ENCODE data around the gene SND1.

SND1 gene

GRCh38 chr7:127884066-127884559 is 232.1 kb downstream of the SND1 start:
- TF ChIP-seq TEAD4 (IDR thresholded peaks at IDR 0.05) (no peak), NFIC (IDR thresholded peaks at IDR 0.05) (no peak), EGR1 (IDR thresholded peaks at IDR 0.05) (no peak), ZBTB7A (IDR thresholded peaks at IDR 0.05; ENCODE audit: low read depth) (no peak), TAF1 (IDR thresholded peaks at IDR 0.05; ENCODE audit: low read depth) (no peak), EP300 (IDR thresholded peaks at IDR 0.05; ENCODE audit: borderline replicate concordance) (no peak), RAD21 (IDR thresholded peaks at IDR 0.05; ENCODE audit: low read depth) (no peak), CREB1 (IDR thresholded peaks at IDR 0.05; ENCODE audit: low read depth) (no peak), FOXM1 (IDR thresholded peaks at IDR 0.05; ENCODE audit: borderline replicate concordance, low read depth) (no peak), MAX (IDR thresholded peaks at IDR 0.05) (no peak), YY1 (IDR thresholded peaks at IDR 0.05; ENCODE audit: low read depth) (no peak), TCF12 (IDR thresholded peaks at IDR 0.05; ENCODE audit: low read depth) (no peak), REST (IDR thresholded peaks at IDR 0.05; ENCODE audit: low read depth) (no peak), CEBPB (IDR thresholded peaks at IDR 0.05) (no peak)
- TF ChIP-seq, protein P1, sequence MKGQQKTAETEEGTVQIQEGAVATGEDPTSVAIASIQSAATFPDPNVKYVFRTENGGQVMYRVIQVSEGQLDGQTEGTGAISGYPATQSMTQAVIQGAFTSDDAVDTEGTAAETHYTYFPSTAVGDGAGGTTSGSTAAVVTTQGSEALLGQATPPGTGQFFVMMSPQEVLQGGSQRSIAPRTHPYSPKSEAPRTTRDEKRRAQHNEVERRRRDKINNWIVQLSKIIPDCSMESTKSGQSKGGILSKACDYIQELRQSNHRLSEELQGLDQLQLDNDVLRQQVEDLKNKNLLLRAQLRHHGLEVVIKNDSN (IDR thresholded peaks at IDR 0.05), result no peak

GRCh38 chr7:127885222-127885772 is 233.3 kb downstream of the SND1 start:
- no peak for TF ChIP-seq RAD21 (IDR thresholded peaks at IDR 0.05; ENCODE audit: low read depth)
- TF ChIP-seq, protein P1 (IDR thresholded peaks at IDR 0.05), result no peak
- TF ChIP-seq MAX (IDR thresholded peaks at IDR 0.05), result no peak
- no peak for TF ChIP-seq ZBTB7A (IDR thresholded peaks at IDR 0.05; ENCODE audit: low read depth)
- TF ChIP-seq TCF12 (IDR thresholded peaks at IDR 0.05; ENCODE audit: low read depth), result no peak
- TF ChIP-seq CREB1 (IDR thresholded peaks at IDR 0.05; ENCODE audit: low read depth), result no peak
- TF ChIP-seq REST (IDR thresholded peaks at IDR 0.05; ENCODE audit: low read depth), result no peak
- TF ChIP-seq CEBPB (IDR thresholded peaks at IDR 0.05), result no peak
- no peak for TF ChIP-seq YY1 (IDR thresholded peaks at IDR 0.05; ENCODE audit: low read depth)
- no peak for TF ChIP-seq TEAD4 (IDR thresholded peaks at IDR 0.05)
- no peak for TF ChIP-seq TAF1 (IDR thresholded peaks at IDR 0.05; ENCODE audit: low read depth)
- TF ChIP-seq NFIC (IDR thresholded peaks at IDR 0.05), result no peak
- TF ChIP-seq EGR1 (IDR thresholded peaks at IDR 0.05), result no peak
- TF ChIP-seq FOXM1 (IDR thresholded peaks at IDR 0.05; ENCODE audit: borderline replicate concordance, low read depth), result no peak
- TF ChIP-seq EP300 (IDR thresholded peaks at IDR 0.05; ENCODE audit: borderline replicate concordance), result no peak

DNA sequence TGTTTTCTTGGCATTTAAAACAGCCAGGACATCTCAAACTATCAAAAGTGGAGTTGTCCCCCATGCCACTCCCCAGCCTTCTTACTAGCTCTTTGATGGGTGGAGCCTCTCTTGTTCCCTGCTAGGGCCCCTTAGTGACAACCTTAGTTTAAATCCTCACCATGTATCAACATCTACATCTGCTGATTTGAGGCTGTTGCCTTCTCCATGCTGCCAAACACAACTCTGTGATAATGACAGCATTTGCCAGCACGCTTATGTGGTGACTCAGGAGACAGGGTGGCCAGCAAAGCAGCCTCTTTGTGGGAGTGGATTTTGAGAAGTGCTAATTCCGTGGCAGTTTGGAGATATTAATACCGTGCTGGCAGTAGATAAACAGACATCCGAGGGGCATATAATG is 233.8 kb downstream of the SND1 start:
- TF ChIP-seq TCF12 (IDR thresholded peaks at IDR 0.05; ENCODE audit: low read depth) (no peak), TAF1 (IDR thresholded peaks at IDR 0.05; ENCODE audit: low read depth) (no peak)

DNA sequence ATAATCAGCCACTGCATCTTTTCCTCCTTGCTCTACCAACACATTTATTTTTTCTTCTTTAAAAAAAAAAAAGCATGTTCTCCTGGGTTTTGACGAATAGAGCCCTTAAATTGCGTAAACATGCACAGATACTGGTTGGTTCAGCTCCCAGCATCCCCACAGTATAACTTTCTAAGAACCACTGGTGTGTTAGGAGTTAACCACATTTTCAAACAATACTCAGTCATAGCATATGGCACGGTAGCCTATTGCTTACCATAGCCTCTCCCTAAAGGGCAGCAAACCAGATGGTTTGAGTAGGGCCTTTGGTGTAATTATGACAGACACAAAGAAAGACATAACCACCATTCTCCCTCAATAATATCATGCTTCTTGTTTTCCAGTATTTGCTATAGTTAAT is 234.3 kb downstream of the SND1 start:
- no peak for TF ChIP-seq CREB1 (IDR thresholded peaks at IDR 0.05; ENCODE audit: low read depth)
- no peak for TF ChIP-seq REST (IDR thresholded peaks at IDR 0.05; ENCODE audit: low read depth)
- no peak for TF ChIP-seq FOXM1 (IDR thresholded peaks at IDR 0.05; ENCODE audit: borderline replicate concordance, low read depth)

GRCh38 chr7:127887096-127887495 is 235.1 kb downstream of the SND1 start:
- no peak for TF ChIP-seq TAF1 (IDR thresholded peaks at IDR 0.05; ENCODE audit: low read depth)
- TF ChIP-seq, protein P1 (IDR thresholded peaks at IDR 0.05), result no peak
- TF ChIP-seq YY1 (IDR thresholded peaks at IDR 0.05; ENCODE audit: low read depth), result no peak
- TF ChIP-seq MAX (IDR thresholded peaks at IDR 0.05), result no peak
- no peak for TF ChIP-seq ZBTB7A (IDR thresholded peaks at IDR 0.05; ENCODE audit: low read depth)
- no peak for TF ChIP-seq NFIC (IDR thresholded peaks at IDR 0.05)
- no peak for TF ChIP-seq CEBPB (IDR thresholded peaks at IDR 0.05)
- TF ChIP-seq REST (IDR thresholded peaks at IDR 0.05; ENCODE audit: low read depth), result no peak
- no peak for TF ChIP-seq TCF12 (IDR thresholded peaks at IDR 0.05; ENCODE audit: low read depth)
- TF ChIP-seq FOXM1 (IDR thresholded peaks at IDR 0.05; ENCODE audit: borderline replicate concordance, low read depth), result no peak
- TF ChIP-seq TEAD4 (IDR thresholded peaks at IDR 0.05), result no peak
- no peak for TF ChIP-seq CREB1 (IDR thresholded peaks at IDR 0.05; ENCODE audit: low read depth)
- no peak for TF ChIP-seq RAD21 (IDR thresholded peaks at IDR 0.05; ENCODE audit: low read depth)
- TF ChIP-seq EP300 (IDR thresholded peaks at IDR 0.05; ENCODE audit: borderline replicate concordance), result no peak

Measured in Ishikawa (cell line).